Gastroesophageal sphincter (tissue), 4 donors: ENCODE data around the gene PROC. TPM values are rescaled to one million over a fixed set of nuclear protein-coding genes. Genes with fewer than 3 reads are reported as not detected.

Source experiments
- ATAC-seq: fragments of 150-250 bp; one replicate; pipeline ENCODE4 v1.9.1; 2016; ENCODE audit warnings: mild to moderate bottlenecking, moderate library complexity
- H3K27ac ChIP-seq, 4 donors: fragments of 200-600 bp; sonication (generic) in 3 of 4; 1 replicate in 3 of 4; 2 replicates in 1 of 4; pipeline ENCODE4 v1.5.1; 2016 to 2019
- H3K27me3 ChIP-seq: fragments of 200-600 bp; sonication (generic); one replicate; pipeline ENCODE4 v1.5.1; 2019
- H3K36me3 ChIP-seq, 2 donors: fragments of 200-600 bp; sonication (generic); one replicate each; pipeline ENCODE4 v1.5.1; 2019; ENCODE audit warnings: control low read depth in 1 of 2
- H3K4me1 ChIP-seq, 3 donors: fragments of 200-600 bp; sonication (generic); 1 replicate in 2 of 3; 2 replicates in 1 of 3; pipeline ENCODE4 v1.5.1; 2016 to 2019; ENCODE audit warnings: control low read depth in 2 of 3
- H3K4me3 ChIP-seq, 2 donors: fragments of 200-600 bp; sonication (generic); one replicate each; pipeline ENCODE4 v1.5.1; 2019; ENCODE audit warnings: mild to moderate bottlenecking in 1 of 2, moderate library complexity in 1 of 2
- H3K9me3 ChIP-seq, 3 donors: fragments of 200-600 bp; sonication (generic); one replicate each; pipeline ENCODE4 v1.5.1; 2017 to 2019; ENCODE audit warnings: control low read depth in 2 of 3
- EP300 ChIP-seq: sonication (generic); formaldehyde crosslinking; IDR thresholded peaks from one replicate; pipeline ENCODE4 v1.6.1; 2017; ENCODE audit warnings: antibody characterized with exemption, mild to moderate bottlenecking
- POLR2A ChIP-seq, 2 donors: fragments of 450-650 bp; IDR thresholded peaks; one replicate each; pipeline ENCODE4 v1.6.1; 2017; ENCODE audit warnings: antibody characterized with exemption in 2 of 2, mild to moderate bottlenecking in 2 of 2, moderate library complexity in 1 of 2
- POLR2AphosphoS5 ChIP-seq: sonication (generic); formaldehyde crosslinking; IDR thresholded peaks from one replicate; pipeline ENCODE4 v1.6.1; 2017; ENCODE audit warnings: antibody characterized with exemption
- WGBS, 2 donors: methylation state at CpG; one replicate each; pipeline ENCODE4 v1.1.5; 2018; ENCODE audit warnings: low coverage in 1 of 2; 5-methylcytosine and 5-hydroxymethylcytosine counted together
- total RNA-seq, 4 donors: library from RNA; depleted of rRNA; stranded (reverse); fragments of >200 nt; gene quantifications; one replicate each; pipeline ENCODE4 v1.1.0, GENCODE V29; 2016
- TF ChIP-seq, protein P1 (sequence below), 4 experiments: fragments of 200-600 bp in 2 of 4; fragments of 450-650 bp in 2 of 4; sonication (generic) in 1 of 4; IDR thresholded peaks; one replicate each; pipeline ENCODE4 v1.5.1; 2017 to 2019; ENCODE audit warnings: antibody characterized with exemption in 4 of 4, mild to moderate bottlenecking in 2 of 4, moderate library complexity in 2 of 4

Gene PROC
- total RNA-seq, 4 donors from 2014 or later, result not detected

DNA sequence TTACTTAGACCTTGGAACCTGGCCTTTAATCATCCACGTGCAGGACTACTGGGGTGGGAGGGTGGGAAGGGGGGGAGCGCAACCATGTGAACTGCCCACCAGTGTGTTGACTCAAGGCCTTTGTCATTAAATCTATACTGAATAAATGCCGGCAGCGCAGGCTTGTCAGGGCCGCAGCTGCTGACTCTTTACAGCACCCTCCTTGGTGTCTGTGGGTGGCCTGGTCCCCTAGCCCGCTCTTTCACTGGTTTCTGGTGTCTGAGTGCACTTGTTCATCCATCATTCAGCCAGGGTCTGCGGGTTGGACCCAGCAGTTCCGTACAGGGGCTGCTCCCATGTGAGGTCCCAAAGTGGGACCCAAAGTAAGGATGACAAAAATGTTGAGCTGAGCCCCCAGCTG lies 42.0 kb upstream of the PROC start:
- TF ChIP-seq EP300 (no peak), POLR2A (IDR thresholded peaks at IDR 0.05) (no peak), POLR2AphosphoS5 (no peak)
- TF ChIP-seq, protein P1, sequence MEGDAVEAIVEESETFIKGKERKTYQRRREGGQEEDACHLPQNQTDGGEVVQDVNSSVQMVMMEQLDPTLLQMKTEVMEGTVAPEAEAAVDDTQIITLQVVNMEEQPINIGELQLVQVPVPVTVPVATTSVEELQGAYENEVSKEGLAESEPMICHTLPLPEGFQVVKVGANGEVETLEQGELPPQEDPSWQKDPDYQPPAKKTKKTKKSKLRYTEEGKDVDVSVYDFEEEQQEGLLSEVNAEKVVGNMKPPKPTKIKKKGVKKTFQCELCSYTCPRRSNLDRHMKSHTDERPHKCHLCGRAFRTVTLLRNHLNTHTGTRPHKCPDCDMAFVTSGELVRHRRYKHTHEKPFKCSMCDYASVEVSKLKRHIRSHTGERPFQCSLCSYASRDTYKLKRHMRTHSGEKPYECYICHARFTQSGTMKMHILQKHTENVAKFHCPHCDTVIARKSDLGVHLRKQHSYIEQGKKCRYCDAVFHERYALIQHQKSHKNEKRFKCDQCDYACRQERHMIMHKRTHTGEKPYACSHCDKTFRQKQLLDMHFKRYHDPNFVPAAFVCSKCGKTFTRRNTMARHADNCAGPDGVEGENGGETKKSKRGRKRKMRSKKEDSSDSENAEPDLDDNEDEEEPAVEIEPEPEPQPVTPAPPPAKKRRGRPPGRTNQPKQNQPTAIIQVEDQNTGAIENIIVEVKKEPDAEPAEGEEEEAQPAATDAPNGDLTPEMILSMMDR (IDR thresholded peaks at IDR 0.05), result no peak
- Histone ChIP-seq H3K4me3 (no peak overlapping the region), H3K27ac (no peak overlapping the region), H3K4me1 (peaks cover 0 to 45% (median 2%) of the 10 kb centered on the region in 3 donors), H3K27me3 (no peaks in the 10 kb centered on the region), H3K9me3 (peaks cover 0 to 7% (median 0%) of the 10 kb centered on the region in 3 donors), H3K36me3 (no peaks in the 10 kb centered on the region)
- WGBS, 2 donors, result 58 to 66% methylated on average over 2 to 3 of the region's 8 CpGs
- no peak for ATAC-seq

DNA sequence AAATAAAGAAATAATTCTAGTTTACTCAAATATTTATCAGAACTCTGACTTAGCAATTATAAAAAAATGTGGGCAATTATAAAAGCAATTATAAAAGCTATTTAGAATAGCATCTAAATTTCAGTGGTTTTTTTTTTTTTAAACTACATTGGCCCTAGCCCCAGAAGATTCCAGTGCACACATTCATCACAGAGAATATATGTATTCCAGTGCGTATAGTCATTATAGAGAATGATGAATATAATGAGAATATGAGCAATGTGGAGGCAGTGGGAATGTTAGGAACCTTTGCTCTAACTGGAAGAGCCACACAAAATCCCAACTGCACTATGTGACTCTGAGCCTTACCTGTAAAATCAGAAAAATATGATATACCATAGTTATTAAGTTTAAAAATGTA lies 41.0 kb upstream of the PROC start:
- TF ChIP-seq, protein P1 (IDR thresholded peaks at IDR 0.05), result no peak
- no peak for TF ChIP-seq POLR2A (IDR thresholded peaks at IDR 0.05)
- TF ChIP-seq POLR2AphosphoS5, result no peak
- no peak for TF ChIP-seq EP300
- ATAC-seq, result no peak
- H3K4me3 ChIP-seq, result no peak overlapping the region
- no peaks in the 10 kb centered on the region for H3K36me3 ChIP-seq
- peaks cover 0 to 7% (median 0%) of the 10 kb centered on the region in 3 donors for H3K9me3 ChIP-seq
- 67 to 80% methylated on average over 1 of the region's 1 CpG for WGBS, 2 donors
- peaks cover 0 to 54% (median 5%) of the 10 kb centered on the region in 3 donors for H3K4me1 ChIP-seq
- no peaks in the 10 kb centered on the region for H3K27me3 ChIP-seq
- no peak overlapping the region for H3K27ac ChIP-seq

DNA sequence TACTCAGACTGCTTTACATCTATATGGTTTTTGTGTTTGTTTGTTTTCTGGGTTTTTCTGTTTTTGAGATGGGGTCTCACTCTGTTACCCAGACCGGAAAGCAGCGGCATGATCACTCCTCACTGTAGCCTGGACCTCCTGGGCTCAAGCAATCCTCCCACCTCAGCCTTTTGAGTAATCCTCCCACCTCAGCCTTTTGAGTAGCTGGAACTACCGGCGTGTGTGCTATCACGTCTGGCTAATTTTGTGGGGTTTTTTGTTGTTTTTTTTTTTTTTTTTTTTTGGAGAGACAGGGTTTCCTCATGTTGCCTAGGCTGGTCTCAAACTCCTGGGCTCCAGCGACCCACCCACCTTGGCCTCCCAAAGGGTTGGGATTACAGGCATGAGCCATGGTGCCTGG lies 39.5 kb upstream of the PROC start:
- no peak for ATAC-seq
- no peak overlapping the region for H3K27ac ChIP-seq
- WGBS, 2 donors, result 75 to 91% methylated on average over 5 to 6 of the region's 6 CpGs
- H3K4me1 ChIP-seq, result peaks cover 0 to 69% (median 5%) of the 10 kb centered on the region in 3 donors
- no peaks in the 10 kb centered on the region for H3K36me3 ChIP-seq
- no peak for TF ChIP-seq EP300
- TF ChIP-seq, protein P1 (IDR thresholded peaks at IDR 0.05), result no peak
- TF ChIP-seq POLR2AphosphoS5, result no peak
- no peak for TF ChIP-seq POLR2A (IDR thresholded peaks at IDR 0.05)
- H3K9me3 ChIP-seq, result peaks cover 0 to 2% (median 0%) of the 10 kb centered on the region in 3 donors
- no peak overlapping the region for H3K4me3 ChIP-seq
- no peaks in the 10 kb centered on the region for H3K27me3 ChIP-seq

DNA sequence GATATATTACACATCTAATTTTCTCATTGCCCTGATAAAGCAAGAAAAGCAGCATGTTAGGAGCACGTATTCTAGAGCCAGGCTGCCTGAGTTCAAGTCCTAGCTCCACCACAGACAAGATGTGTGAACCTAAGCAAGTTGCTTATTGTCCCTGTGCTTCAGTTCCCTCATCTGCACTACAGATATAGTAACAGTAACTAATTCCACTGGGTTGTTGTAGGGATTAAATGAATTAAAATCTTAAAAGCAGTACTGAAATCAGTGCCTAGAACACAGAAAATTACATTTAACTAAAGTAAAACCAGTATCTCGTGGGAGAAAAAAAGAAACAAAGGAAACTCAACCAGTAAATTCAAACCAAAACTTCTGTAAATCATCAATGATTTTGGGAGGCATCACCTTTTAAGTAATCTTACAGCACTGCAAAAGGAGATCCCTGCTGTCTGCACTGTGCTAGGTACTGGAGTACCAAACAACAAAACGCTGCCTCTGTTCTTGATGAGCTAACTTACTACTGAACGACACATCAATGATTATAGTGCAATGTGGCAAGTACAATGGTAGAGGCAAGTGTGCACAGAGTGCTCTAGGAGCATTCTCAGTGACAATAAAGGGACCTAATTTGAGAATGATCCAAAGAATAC lies 38.4 kb upstream of the PROC start:
- ATAC-seq, result no peak
- no peak overlapping the region for H3K27ac ChIP-seq
- WGBS, 2 donors, result 78 to 95% methylated on average over 3 to 4 of the region's 4 CpGs
- no peak overlapping the region for H3K4me3 ChIP-seq
- H3K36me3 ChIP-seq, result no peaks in the 10 kb centered on the region
- H3K9me3 ChIP-seq, result no peaks in the 10 kb centered on the region
- H3K27me3 ChIP-seq, result no peaks in the 10 kb centered on the region
- H3K4me1 ChIP-seq, result peaks cover 0 to 76% (median 5%) of the 10 kb centered on the region in 3 donors
- TF ChIP-seq POLR2AphosphoS5 (no peak), POLR2A (IDR thresholded peaks at IDR 0.05) (no peak), EP300 (no peak)
- TF ChIP-seq, protein P1 (IDR thresholded peaks at IDR 0.05), result no peak

DNA sequence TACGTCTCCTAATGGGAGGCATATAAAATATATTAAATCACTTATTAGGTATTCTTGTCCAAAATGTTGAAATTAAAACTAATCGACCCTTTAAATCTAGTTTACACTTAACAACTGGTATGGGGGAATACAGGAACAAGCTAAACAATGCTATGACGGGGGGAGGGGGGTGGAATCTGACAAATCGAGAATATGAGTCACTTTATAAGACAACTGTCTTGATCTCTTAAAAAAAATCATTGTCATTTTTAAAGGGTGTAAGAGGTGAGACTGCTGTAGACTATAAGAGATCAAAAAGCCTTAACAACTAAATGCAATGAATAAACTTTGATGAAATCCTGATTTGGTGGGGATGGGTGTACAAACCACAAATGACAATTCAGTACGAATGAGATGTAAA lies 36.5 kb upstream of the PROC start:
- Histone ChIP-seq H3K36me3 (no peaks in the 10 kb centered on the region), H3K4me1 (peaks cover 3 to 84% (median 5%) of the 10 kb centered on the region in 3 donors), H3K4me3 (no peak overlapping the region), H3K27ac (no peak overlapping the region), H3K9me3 (no peaks in the 10 kb centered on the region), H3K27me3 (no peaks in the 10 kb centered on the region)
- ATAC-seq, result no peak
- TF ChIP-seq POLR2A (IDR thresholded peaks at IDR 0.05) (no peak), EP300 (no peak)
- TF ChIP-seq, protein P1 (IDR thresholded peaks at IDR 0.05), result no peak
- 50 to 69% methylated on average over 4 to 5 of the region's 5 CpGs for whole genome bisulfite sequencing, 2 donors
